ENCODE data around the gene PLP1. TPM values are rescaled to one million over a fixed set of nuclear protein-coding genes. Genes with fewer than 3 reads are reported as not detected.
A peak's percentile ranks its signal among the peaks of the same experiment; 100 is the strongest.
"Not testable (repeated sequence)": the region's sequence is repeated elsewhere in the genome, so short reads cannot be mapped to it uniquely, and the experiment has no call there.

Gene PLP1
- not detected in 2 replicates for total RNA-seq (2014; rRNA removed; shearing (Covaris generic); ENCODE audit: low replicate concordance)

DNA sequence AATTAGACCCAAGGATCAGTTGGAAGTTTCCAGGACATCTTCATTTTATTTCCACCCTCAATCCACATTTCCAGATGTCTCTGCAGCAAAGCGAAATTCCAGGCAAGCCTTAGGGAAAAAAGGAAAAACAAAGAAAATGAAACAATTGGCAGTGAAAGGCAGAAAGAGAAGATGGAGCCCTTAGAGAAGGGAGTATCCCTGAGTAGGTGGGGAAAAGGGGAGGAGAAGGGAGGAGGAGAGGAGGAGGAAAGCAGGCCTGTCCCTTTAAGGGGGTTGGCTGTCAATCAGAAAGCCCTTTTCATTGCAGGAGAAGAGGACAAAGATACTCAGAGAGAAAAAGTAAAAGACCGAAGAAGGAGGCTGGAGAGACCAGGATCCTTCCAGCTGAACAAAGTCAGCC, at the start of gene PLP1:
Gene PLP1, plus strand, starts transcription at position 295 of the 400 bp plus-strand sequence. CDS start 156 bp downstream, outside the sequence.
- Histone ChIP-seq H3K36me3 (no peaks in the 10 kb centered on the region), H3K9me3 (no peaks in the 10 kb centered on the region), H3K4me3 (no peak within 1 kb of the TSS), H3K27me3 (no peaks in the 10 kb centered on the region)
- DNase-seq = no peak

GRCh38 chrX:103727115-103727514, 49.5 kb upstream of the PLP1 start:
- H3K36me3 ChIP-seq = no peaks in the 10 kb centered on the region
- DNase-seq = no peak

DNA sequence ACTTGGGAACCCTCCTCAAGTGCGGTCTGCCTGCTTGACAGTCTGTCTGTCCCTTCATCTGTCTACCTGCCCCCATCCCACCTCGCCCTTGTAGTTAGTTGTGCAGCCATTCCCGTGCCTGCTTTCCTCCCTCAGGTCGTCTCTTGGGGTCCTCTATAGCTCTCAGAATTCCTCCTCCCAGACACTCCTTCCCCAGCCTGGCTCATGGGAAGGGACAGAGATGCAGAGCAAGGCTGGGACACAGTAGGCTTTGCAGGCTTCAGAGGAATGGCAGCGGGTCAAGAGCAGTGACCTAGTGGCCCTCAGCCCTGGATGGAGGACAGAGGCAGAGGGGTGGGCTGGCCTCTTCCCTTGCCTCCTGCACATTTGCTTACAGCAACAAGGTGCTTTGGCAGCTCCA, 47.6 kb upstream of the PLP1 start:
- H3K9me3 ChIP-seq = no peaks in the 10 kb centered on the region
- no peak overlapping the region for H3K4me3 ChIP-seq
- H3K27me3 ChIP-seq = no peaks in the 10 kb centered on the region
- H3K36me3 ChIP-seq = no peaks in the 10 kb centered on the region
- no peak for DNase-seq

More at GRCh38 chrX:103727115-103727514, 49.5 kb upstream of the PLP1 start:
- H3K4me3 ChIP-seq = no peak overlapping the region
- no peaks in the 10 kb centered on the region for H3K27me3 ChIP-seq
- no peaks in the 10 kb centered on the region for H3K9me3 ChIP-seq

DNA sequence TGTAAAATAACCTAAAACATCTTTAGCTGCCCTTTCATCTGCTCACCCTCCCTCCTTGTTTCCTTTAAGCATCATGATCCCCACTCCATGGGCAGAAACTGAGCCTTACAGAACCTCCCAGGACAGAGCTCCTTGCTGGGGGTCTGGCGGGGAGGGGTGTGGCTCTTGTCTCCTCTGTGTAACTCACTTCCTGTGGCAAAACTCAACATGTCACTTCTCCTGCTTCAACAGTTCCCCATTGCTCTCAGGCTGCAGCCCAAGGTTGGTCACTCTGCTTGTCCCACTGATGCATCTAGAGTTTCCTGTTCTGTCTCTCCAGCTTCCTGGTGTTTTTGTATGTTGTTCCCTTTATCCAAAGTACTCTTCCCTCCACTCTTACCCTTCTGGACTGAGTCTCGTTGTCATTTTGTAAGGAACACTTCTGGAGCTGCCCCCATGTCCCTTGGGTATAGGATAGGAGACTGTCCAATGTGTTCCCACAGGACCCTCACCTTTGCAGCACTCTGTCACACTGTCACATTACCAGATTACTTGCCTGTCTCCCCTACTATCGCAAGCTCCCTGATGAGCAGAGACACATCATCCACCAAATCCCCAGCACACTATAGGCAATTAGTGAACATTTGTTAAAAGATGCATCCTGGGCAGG, 46.4 kb upstream of the PLP1 start:
- Histone ChIP-seq H3K27me3 (no peaks in the 10 kb centered on the region), H3K36me3 (no peaks in the 10 kb centered on the region), H3K4me3 (no peak overlapping the region), H3K9me3 (no peaks in the 10 kb centered on the region)
- DNase-seq = no peak

GRCh38 chrX:103730796-103731493, 45.7 kb upstream of the PLP1 start:
- peak; percentile 48 for DNase-seq
- H3K36me3 ChIP-seq = no peaks in the 10 kb centered on the region
- no peak overlapping the region for H3K4me3 ChIP-seq
- no peaks in the 10 kb centered on the region for H3K27me3 ChIP-seq
- H3K9me3 ChIP-seq = no peaks in the 10 kb centered on the region

DNA sequence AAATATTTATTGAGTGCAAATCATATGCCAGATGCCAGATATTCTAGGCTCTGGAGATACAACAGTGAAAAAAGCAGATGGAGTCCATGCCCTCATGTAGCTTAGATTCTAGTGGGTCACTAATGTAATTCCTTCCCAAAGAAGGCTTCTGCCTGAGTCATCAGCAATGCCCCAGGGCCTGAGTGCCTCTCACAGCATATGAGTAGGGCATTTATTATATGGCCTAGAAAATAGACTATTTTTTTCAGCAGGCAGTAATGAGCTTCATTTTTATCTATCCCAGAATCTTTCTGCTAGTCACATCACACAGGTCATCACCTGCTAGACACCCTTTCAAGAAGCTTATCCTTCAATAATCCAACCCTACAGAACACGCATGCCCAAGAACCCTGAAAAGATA, 43.6 kb upstream of the PLP1 start:
- H3K36me3 ChIP-seq = no peaks in the 10 kb centered on the region
- DNase-seq = no peak
- H3K9me3 ChIP-seq = no peaks in the 10 kb centered on the region
- H3K4me3 ChIP-seq = no peak overlapping the region
- H3K27me3 ChIP-seq = no peaks in the 10 kb centered on the region

DNA sequence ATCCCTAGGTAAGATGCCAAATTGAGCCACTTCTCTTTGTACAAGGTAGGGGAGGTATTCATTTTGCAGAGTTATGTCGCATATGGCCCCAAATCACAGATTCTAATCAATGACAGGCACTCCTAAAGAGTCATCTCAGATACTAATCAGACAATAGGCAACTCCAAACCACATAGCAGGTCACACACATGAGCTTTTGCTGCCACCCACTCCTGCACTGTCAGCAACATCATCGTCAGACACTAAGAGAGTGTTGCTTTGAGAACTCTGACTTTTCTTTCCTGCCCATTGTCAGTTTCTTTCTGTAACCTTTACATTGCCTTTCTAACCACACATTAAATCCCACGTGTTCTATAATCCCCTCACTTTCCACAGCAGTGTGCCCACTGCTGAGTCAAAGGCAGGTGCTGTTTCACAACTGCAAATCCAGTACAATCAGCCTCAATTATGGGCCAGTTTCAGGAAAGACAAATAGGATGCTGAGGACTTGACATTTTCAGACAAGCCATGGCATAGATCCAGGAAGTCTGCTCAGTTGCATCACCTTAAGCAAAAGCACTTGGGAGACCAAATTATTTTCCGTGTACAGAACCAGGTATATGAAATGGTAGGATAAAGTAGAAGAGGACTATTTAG, 42.4 kb upstream of the PLP1 start:
- Histone ChIP-seq H3K4me3 (no peak overlapping the region), H3K36me3 (no peaks in the 10 kb centered on the region), H3K9me3 (no peaks in the 10 kb centered on the region), H3K27me3 (no peaks in the 10 kb centered on the region)
- no peak for DNase-seq

DNA sequence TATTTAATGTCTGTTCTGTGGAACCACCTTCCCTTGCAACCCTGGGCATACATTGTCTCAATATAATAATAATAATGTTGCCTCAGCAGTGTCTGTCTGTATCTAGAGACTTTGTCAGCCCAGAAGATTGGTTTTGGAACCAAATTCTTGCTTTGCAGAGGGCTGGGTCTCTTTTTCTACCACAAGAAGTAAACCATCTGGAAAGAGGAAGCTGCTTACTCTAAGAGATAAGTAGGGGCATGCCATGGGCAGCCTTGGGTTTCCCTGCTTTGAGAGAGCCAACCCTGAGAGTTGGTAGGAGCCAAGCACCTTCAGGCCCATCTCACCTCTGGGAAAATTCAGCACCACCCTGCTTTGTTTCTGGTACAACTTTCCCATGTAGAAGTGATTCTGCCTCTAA, 38.9 kb upstream of the PLP1 start:
- no peaks in the 10 kb centered on the region for H3K27me3 ChIP-seq
- H3K36me3 ChIP-seq = no peaks in the 10 kb centered on the region
- H3K9me3 ChIP-seq = no peaks in the 10 kb centered on the region
- H3K4me3 ChIP-seq = no peak overlapping the region
- DNase-seq = no peak

- Histone ChIP-seq H3K9me3 (no peaks in the 10 kb centered on the region), H3K4me3 (no peak overlapping the region), H3K27me3 (no peaks in the 10 kb centered on the region), H3K36me3 (no peaks in the 10 kb centered on the region)
- no peak for DNase-seq
Observed at GRCh38 chrX:103739421-103739820, 37.2 kb upstream of the PLP1 start.

DNA sequence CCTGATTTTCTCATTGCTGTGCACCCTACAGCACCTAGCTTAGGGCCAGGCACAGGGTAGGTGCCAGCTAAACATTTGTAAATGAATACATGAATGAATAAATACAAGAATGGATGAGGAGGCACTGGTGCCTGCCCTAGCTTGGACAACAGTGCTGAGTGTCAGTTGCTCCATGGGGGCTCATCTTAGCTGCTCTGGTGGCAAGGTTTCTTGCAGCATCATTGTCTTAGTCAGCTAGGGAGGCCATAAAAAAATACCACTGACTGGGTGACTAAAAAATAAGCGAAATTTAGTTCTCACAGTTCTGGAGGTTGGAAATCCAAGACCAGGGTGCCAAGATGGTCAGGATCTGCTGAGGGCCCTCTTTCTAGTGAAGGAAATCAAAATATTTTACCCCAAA, 34.8 kb upstream of the PLP1 start:
- no peaks in the 10 kb centered on the region for H3K9me3 ChIP-seq
- DNase-seq = no peak

GRCh38 chrX:103742339-103742738, 34.3 kb upstream of the PLP1 start:
- Histone ChIP-seq H3K9me3 (no peaks in the 10 kb centered on the region), H3K27me3 (no peaks in the 10 kb centered on the region), H3K36me3 (no peaks in the 10 kb centered on the region), H3K4me3 (no peak overlapping the region)
- no peak for DNase-seq

More for the DNA sequence above, 34.8 kb upstream of the PLP1 start:
- H3K4me3 ChIP-seq = no peak overlapping the region
- no peaks in the 10 kb centered on the region for H3K27me3 ChIP-seq
- no peaks in the 10 kb centered on the region for H3K36me3 ChIP-seq

- Histone ChIP-seq H3K4me3 (no peak overlapping the region), H3K36me3 (no peaks in the 10 kb centered on the region), H3K27me3 (no peaks in the 10 kb centered on the region), H3K9me3 (no peaks in the 10 kb centered on the region)
- no peak for DNase-seq
Observed at GRCh38 chrX:103747163-103747562, 29.5 kb upstream of the PLP1 start.

GRCh38 chrX:103754401-103754800, 22.2 kb upstream of the PLP1 start:
- H3K4me3 ChIP-seq = no peak overlapping the region
- DNase-seq = no peak
- H3K9me3 ChIP-seq = no peaks in the 10 kb centered on the region
- no peaks in the 10 kb centered on the region for H3K27me3 ChIP-seq
- H3K36me3 ChIP-seq = no peaks in the 10 kb centered on the region

DNA sequence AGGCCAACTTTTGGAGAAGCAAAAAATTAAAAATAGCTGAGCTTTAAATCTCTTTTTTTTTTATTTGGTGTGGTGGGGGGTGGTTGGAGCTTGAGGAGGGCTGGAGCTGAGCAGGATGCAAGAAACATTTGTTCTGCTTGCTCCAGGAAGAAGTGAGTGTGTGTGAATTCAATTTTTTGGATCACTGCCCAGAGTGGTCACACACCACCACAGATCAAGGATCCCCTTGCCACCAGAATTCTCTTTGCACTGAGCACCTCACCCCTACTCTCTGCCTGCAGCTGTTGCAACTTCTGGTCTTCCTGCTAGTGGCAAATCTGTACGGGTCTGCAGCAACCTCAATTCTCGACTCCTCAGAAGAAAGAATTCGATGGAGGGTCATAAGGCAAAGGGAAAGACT, 19.9 kb upstream of the PLP1 start:
- Histone ChIP-seq H3K27me3 (no peaks in the 10 kb centered on the region), H3K36me3 (no peaks in the 10 kb centered on the region), H3K4me3 (no peak overlapping the region), H3K9me3 (no peaks in the 10 kb centered on the region)
- no peak for DNase-seq

GRCh38 chrX:103758555-103758954, 18.1 kb upstream of the PLP1 start:
- no peaks in the 10 kb centered on the region for H3K9me3 ChIP-seq
- H3K36me3 ChIP-seq = no peaks in the 10 kb centered on the region
- H3K27me3 ChIP-seq = no peaks in the 10 kb centered on the region
- H3K4me3 ChIP-seq = no peak overlapping the region
- no peak for DNase-seq

DNA sequence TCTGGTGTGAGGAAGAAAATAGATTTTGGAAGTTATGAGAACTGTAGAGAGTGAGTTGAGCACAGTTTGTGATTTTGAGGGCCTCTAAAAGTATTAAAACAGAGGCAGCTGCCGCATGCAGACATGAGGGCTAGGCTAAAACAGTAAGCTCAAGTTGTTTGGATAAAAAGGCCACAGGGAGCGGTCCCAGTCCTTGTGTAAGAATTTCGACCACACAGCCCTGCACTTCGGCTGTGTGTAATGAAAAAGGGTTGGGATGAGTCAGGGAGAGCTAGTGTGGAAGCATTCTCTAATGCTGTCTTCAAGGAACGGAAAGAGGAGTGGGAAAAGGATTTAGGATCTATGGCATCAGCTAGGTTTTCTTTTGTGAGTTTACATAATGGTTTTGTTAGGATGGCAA, 13.1 kb upstream of the PLP1 start:
- H3K27me3 ChIP-seq, H3K36me3 ChIP-seq, H3K9me3 ChIP-seq, H3K4me3 ChIP-seq, DNase-seq: not testable (repeated sequence)

DNA sequence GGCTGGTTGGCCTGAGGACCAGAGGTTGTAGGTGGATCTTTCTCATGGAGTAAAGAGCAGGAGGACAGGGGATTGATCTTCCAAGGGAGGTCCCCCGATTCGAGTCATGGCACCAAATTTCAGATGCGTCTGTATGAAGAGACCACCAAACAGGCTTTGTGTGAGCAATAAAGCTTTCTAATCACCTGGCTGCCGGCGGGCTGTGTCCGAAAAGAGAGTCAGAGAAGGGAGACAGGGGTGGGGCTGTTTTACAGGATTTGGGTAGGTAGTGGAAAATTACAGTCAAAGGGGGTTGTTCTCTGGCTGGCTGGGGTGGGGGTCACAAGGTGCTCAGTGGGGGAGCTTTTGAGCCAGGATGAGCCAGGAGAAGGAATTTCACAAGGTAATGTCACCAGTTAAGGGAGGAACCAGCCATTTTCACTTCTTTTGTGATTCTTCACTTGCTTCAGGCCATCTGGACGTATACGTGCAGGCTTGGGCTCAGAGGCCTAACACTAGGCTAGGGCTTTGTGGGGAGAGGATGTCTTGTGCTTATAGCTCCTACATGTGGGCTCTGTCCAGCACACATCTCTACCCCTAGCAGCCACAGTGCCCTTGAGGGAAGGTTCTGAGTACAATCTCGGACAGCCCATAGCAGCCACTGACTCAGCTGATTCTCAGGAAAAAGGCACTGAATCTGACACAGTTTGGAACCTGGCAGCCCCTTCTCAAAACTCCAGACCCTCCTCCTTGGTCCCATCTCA, 9.7 kb upstream of the PLP1 start:
- not testable (repeated sequence) for H3K27me3 ChIP-seq, H3K9me3 ChIP-seq, H3K36me3 ChIP-seq, DNase-seq, H3K4me3 ChIP-seq
